ENCODE data around the gene SLC22A8. TPM values are rescaled to one million over a fixed set of nuclear protein-coding genes. Genes with fewer than 3 reads are reported as not detected.

Gene SLC22A8
- total and polyA plus RNA-seq, 10 of the 15 experiments (the other 5 are each of a cell fraction or from before 2014, with no cell fraction given) = not detected

GRCh38 chr11:62954478-62954877 is 61.2 kb downstream of the SLC22A8 start (continued):
- no peak for TF ChIP-seq ZNF687 (IDR thresholded peaks at IDR 0.05)
- TF ChIP-seq ZSCAN29 (IDR thresholded peaks at IDR 0.05) = no peak
- no peak for TF ChIP-seq ZZZ3 (IDR thresholded peaks at IDR 0.05; ENCODE audit: control insufficient read depth, insufficient read length, low read depth)
- no peak for TF ChIP-seq RUNX3 (IDR thresholded peaks at IDR 0.05; ENCODE audit: low read length)
- no peak for TF ChIP-seq POLR2A (IDR thresholded peaks at IDR 0.05; ENCODE audit: low read depth, low read length)
- no peak for TF ChIP-seq GABPA (IDR thresholded peaks at IDR 0.05; ENCODE audit: low read depth)

GRCh38 chr11:62953811-62954210 is 61.8 kb downstream of the SLC22A8 start:
- FAIRE-seq (no peak), ATAC-seq (no peak), DNase-seq (ENCODE audit: low read depth, low spot score) (no peak)
- TF ChIP-seq CUX1 (IDR thresholded peaks at IDR 0.05; ENCODE audit: insufficient replicate concordance, low read depth, low read length) (no peak), HDAC2 (IDR thresholded peaks at IDR 0.05) (no peak), CHD1 (IDR thresholded peaks at IDR 0.05; ENCODE audit: low read depth, low read length) (no peak), NR2C2 (IDR thresholded peaks at IDR 0.05; ENCODE audit: borderline replicate concordance, control insufficient read depth, insufficient read length, low read depth) (no peak), TARDBP (IDR thresholded peaks at IDR 0.05; ENCODE audit: borderline replicate concordance) (no peak), PAX5 (IDR thresholded peaks at IDR 0.05; ENCODE audit: borderline replicate concordance, low read depth, low read length) (no peak), RAD51 (IDR thresholded peaks at IDR 0.05) (no peak), POLR2A (IDR thresholded peaks at IDR 0.05; ENCODE audit: low read depth, low read length) (no peak), CTCF (IDR thresholded peaks at IDR 0.05 in 2 of 3, conservative IDR thresholded peaks at IDR 0.05 in 1 of 3; ENCODE audit: control insufficient read depth in 2 of 3, extremely low read depth in 1 of 3, insufficient read depth in 1 of 3, low read depth in 3 of 3, low read length in 3 of 3) (no peak)
- WGBS (ENCODE audit: insufficient coverage, insufficient replicate concordance, low lambda C conversion rate, missing lambda C conversion rate) = 37% methylated on average over 4 of the region's 4 CpGs
- ChIA-PET POLR2A (no interaction called here), RAD21 (ENCODE audit: unreplicated experiment) (no interaction called here), CTCF (no interaction called here), SMC1A (ENCODE audit: uncharacterized antibody, unreplicated experiment) (no interaction called here)
- H3K9me3 ChIP-seq (replicated peaks; ENCODE audit: control insufficient read depth, insufficient read depth, low read length) = no peaks in the 10 kb centered on the region
- H4K20me1 ChIP-seq (ENCODE audit: control insufficient read depth, insufficient read depth) = no peaks in the 10 kb centered on the region
- no peak overlapping the region for H3K27ac ChIP-seq (ENCODE audit: control insufficient read depth, insufficient read depth)
- no peaks in the 10 kb centered on the region for H3K36me3 ChIP-seq (ENCODE audit: control insufficient read depth in 2 of 2, insufficient read depth in 2 of 2, low read length in 1 of 2)
- H3K4me2 ChIP-seq (ENCODE audit: control insufficient read depth, insufficient read depth) = no peak overlapping the region
- no peak overlapping the region for H2AFZ ChIP-seq (ENCODE audit: control insufficient read depth, low read depth, low read length)
- H3K79me2 ChIP-seq (ENCODE audit: control insufficient read depth, insufficient read depth, low read length) = no peaks in the 10 kb centered on the region
- in situ Hi-C loops (cut with MboI) (no loop called here), intact Hi-C loops (cut with micrococcal nuclease; ENCODE audit: unreplicated experiment) (no loop called here)
- no peaks in the 10 kb centered on the region for H3K27me3 ChIP-seq (replicated peaks in 1 of 2; ENCODE audit: control insufficient read depth in 2 of 2, insufficient read depth in 2 of 2, low read length in 1 of 2)
- BruUV-seq (replicated peaks) = no TSS peak
- H3K4me3 ChIP-seq = no peak overlapping the region
- no peak overlapping the region for H3K9ac ChIP-seq (ENCODE audit: control insufficient read depth, insufficient read depth, low read length)
- H3K4me1 ChIP-seq (ENCODE audit: control insufficient read depth, insufficient read depth, low read length) = no peaks in the 10 kb centered on the region
